Parathyroid adenoma (tissue), 2 donors: ENCODE results near the gene IGSF1.

ENCODE experiments used
- H2AFZ ChIP-seq: fragments of 300-600 bp; sonication (generic); one replicate; pipeline ENCODE4 v1.7.0; 2017; ENCODE audit warnings: antibody characterized with exemption, mild to moderate bottlenecking
- H3K27ac ChIP-seq: fragments of 300-600 bp; sonication (generic); one replicate; pipeline ENCODE4 v1.7.0; 2017
- H3K27me3 ChIP-seq: fragments of 300-600 bp; sonication (generic); one replicate; pipeline ENCODE4 v1.7.0; 2017; ENCODE audit warnings: low read length; ENCODE audit not compliant: control insufficient read depth, insufficient read depth
- H3K36me3 ChIP-seq: fragments of 300-600 bp; sonication (generic); one replicate; pipeline ENCODE4 v1.7.0; 2017; ENCODE audit warnings: low read length; ENCODE audit not compliant: control insufficient read depth, insufficient read depth
- H3K4me1 ChIP-seq: fragments of 300-600 bp; sonication (generic); one replicate; pipeline ENCODE4 v1.7.0; 2017; ENCODE audit warnings: control low read depth
- H3K4me2 ChIP-seq: fragments of 300-600 bp; sonication (generic); one replicate; pipeline ENCODE4 v1.7.0; 2017; ENCODE audit warnings: low read length
- H3K4me3 ChIP-seq: fragments of 300-600 bp; sonication (generic); one replicate; pipeline ENCODE4 v1.7.0; 2017; ENCODE audit warnings: low read depth, low read length
- H3K79me2 ChIP-seq: fragments of 300-600 bp; sonication (generic); one replicate; pipeline ENCODE4 v1.7.0; 2017; ENCODE audit warnings: control low read depth
- H3K9ac ChIP-seq: fragments of 300-600 bp; sonication (generic); one replicate; pipeline ENCODE4 v1.7.0; 2017; ENCODE audit warnings: mild to moderate bottlenecking
- H3K9me3 ChIP-seq: fragments of 300-600 bp; sonication (generic); one replicate; pipeline ENCODE4 v1.7.0; 2017; ENCODE audit warnings: low read length; ENCODE audit not compliant: control insufficient read depth
- TF ChIP-seq, protein P1 (sequence below): fragments of 300-600 bp; sonication (generic); IDR thresholded peaks from one replicate; pipeline ENCODE4 v1.7.0; 2017; ENCODE audit warnings: antibody characterized with exemption, mild to moderate bottlenecking
- donor health status: primary hyperparathyroidism.

Gene IGSF1

DNA sequence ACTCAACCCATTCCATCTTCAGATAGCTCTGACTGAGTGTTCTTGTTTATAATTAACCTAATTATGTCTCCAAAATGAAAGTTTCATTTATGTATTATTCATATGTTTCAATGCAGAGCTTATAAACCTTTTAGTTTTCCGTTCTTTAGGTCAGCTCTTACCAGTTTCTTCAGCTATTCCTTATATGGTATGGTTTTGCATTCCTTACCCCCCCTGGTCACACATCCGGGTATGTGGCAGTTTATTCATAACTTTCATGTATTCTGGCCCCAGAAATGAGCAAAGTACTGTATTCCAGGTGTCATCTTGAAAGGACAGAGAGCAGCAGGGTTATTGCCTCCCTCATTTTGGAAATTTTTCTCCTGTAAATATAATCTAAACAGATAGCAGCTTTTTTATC is 16.8 kb upstream of the IGSF1 start:
- Histone ChIP-seq H3K79me2 (no peaks in the 10 kb centered on the region), H3K9ac (no peak overlapping the region)

DNA sequence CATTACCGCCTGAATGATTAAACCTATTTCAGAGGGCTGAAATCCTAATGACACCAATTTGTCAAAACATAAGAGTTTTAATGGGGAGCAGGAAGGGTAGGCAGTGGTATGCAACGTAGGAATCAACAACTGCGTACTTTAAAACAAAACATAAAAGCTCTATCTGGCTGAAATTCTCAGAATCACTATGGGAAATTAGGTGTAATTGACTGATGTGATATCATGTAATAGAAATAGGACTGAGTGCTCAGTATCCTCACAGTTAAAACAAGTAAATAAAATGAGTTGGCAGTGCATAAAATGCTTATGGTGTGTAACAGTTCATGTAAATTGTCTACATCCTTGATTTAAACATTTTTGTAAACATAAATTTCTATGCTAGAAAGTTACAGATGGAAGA is 13.6 kb upstream of the IGSF1 start:
- H3K4me2 ChIP-seq = no peak overlapping the region
- no peaks in the 10 kb centered on the region for H3K79me2 ChIP-seq
- H3K27ac ChIP-seq = no peak overlapping the region
- H3K4me3 ChIP-seq = no peak overlapping the region
- no peak overlapping the region for H3K9ac ChIP-seq
- no peaks in the 10 kb centered on the region for H3K27me3 ChIP-seq
- H2AFZ ChIP-seq = no peak overlapping the region
- no peaks in the 10 kb centered on the region for H3K4me1 ChIP-seq
- TF ChIP-seq, protein P1, sequence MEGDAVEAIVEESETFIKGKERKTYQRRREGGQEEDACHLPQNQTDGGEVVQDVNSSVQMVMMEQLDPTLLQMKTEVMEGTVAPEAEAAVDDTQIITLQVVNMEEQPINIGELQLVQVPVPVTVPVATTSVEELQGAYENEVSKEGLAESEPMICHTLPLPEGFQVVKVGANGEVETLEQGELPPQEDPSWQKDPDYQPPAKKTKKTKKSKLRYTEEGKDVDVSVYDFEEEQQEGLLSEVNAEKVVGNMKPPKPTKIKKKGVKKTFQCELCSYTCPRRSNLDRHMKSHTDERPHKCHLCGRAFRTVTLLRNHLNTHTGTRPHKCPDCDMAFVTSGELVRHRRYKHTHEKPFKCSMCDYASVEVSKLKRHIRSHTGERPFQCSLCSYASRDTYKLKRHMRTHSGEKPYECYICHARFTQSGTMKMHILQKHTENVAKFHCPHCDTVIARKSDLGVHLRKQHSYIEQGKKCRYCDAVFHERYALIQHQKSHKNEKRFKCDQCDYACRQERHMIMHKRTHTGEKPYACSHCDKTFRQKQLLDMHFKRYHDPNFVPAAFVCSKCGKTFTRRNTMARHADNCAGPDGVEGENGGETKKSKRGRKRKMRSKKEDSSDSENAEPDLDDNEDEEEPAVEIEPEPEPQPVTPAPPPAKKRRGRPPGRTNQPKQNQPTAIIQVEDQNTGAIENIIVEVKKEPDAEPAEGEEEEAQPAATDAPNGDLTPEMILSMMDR = no peak
- H3K9me3 ChIP-seq = no peaks in the 10 kb centered on the region
- H3K36me3 ChIP-seq = no peaks in the 10 kb centered on the region

More for the DNA sequence above, 16.8 kb upstream of the IGSF1 start:
- Histone ChIP-seq H3K36me3 (no peaks in the 10 kb centered on the region), H3K9me3 (no peaks in the 10 kb centered on the region), H3K4me1 (no peaks in the 10 kb centered on the region), H3K27me3 (no peaks in the 10 kb centered on the region), H3K27ac (no peak overlapping the region), H3K4me2 (no peak overlapping the region), H3K4me3 (no peak overlapping the region), H2AFZ (no peak overlapping the region)
- TF ChIP-seq, protein P1 = no peak

DNA sequence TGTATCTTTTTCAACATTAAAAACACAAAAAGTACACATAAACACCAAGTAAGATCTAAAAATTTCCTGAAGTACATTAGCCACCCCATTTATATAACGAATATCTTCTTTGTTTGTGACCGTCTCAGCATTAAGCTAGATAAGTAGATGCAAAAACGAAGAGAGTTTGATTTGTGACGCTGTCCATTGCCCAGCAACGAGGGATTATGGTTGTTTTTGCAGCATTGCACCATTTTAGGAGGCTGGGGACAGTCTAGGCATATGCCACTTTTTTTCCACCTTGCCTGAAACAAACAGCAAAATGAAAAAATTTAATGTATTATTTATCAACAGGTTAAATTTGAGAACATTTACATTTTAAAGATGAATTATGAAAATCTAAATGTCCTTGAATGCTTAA is 12.0 kb upstream of the IGSF1 start:
- Histone ChIP-seq H2AFZ (no peak overlapping the region), H3K27ac (no peak overlapping the region), H3K9ac (no peak overlapping the region), H3K4me1 (no peaks in the 10 kb centered on the region), H3K4me3 (no peak overlapping the region), H3K79me2 (no peaks in the 10 kb centered on the region), H3K4me2 (no peak overlapping the region), H3K9me3 (no peaks in the 10 kb centered on the region), H3K27me3 (no peaks in the 10 kb centered on the region), H3K36me3 (no peaks in the 10 kb centered on the region)
- TF ChIP-seq, protein P1 = no peak

DNA sequence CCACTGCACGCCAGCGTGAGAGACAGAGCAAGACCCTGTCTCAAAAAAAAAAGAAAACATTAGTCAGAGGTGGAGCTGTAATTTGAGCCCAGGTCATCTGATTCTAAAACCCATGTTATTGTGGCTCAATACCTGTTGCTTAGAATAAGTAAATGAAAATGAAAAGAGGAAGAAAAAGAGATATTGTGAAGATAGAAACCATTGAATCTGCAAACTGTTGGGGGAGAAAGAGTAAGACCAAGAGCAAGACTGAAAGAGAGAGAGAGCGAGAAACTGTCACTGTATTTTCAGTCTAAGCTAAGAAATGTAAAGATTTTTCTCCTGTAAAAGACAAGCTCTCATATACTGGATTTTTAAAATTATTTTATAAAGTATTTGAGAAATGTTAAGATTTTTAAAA is 9.7 kb upstream of the IGSF1 start:
- no peaks in the 10 kb centered on the region for H3K4me1 ChIP-seq
- H2AFZ ChIP-seq = no peak overlapping the region
- TF ChIP-seq, protein P1 = no peak
- no peaks in the 10 kb centered on the region for H3K27me3 ChIP-seq
- no peaks in the 10 kb centered on the region for H3K36me3 ChIP-seq
- H3K4me2 ChIP-seq = no peak overlapping the region
- H3K4me3 ChIP-seq = no peak overlapping the region
- H3K9ac ChIP-seq = no peak overlapping the region
- H3K27ac ChIP-seq = no peak overlapping the region
- H3K79me2 ChIP-seq = no peaks in the 10 kb centered on the region
- no peaks in the 10 kb centered on the region for H3K9me3 ChIP-seq

DNA sequence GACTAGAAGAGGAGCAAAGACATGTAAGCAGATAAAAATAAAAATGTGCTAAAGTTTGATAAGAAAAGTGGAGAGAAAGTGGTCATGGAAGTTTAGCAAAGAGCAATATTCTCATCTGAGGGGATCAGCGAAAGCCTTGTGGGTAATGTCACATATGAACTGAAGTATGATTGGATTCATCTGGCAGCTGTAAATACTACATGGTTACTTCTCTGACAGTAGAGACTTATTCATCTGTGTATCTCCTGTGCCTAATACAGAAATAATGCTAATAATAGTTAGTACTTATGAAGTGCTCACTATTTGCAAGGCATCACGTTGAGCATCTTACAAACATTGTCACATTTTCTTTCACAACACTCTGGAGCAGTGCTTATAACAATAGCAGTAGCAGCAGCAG is 8.9 kb upstream of the IGSF1 start:
- Histone ChIP-seq H3K9me3 (no peaks in the 10 kb centered on the region), H3K36me3 (no peaks in the 10 kb centered on the region), H3K4me2 (no peak overlapping the region), H3K4me1 (no peaks in the 10 kb centered on the region), H3K4me3 (no peak overlapping the region), H2AFZ (no peak overlapping the region), H3K27me3 (no peaks in the 10 kb centered on the region), H3K79me2 (no peaks in the 10 kb centered on the region), H3K9ac (no peak overlapping the region), H3K27ac (no peak overlapping the region)
- TF ChIP-seq, protein P1 = no peak
